ENCODE measurements around the gene TTC3. TPM values are rescaled to one million over a fixed set of nuclear protein-coding genes. Genes with fewer than 3 reads are reported as not detected.

The TTC3 gene
- total and polyA plus RNA-seq, 2 donors from 2014 or later: 22.3 to 102 TPM

- Histone ChIP-seq H3K27ac (ENCODE audit: low read depth in 2 of 2, low read length in 2 of 2) (no peak overlapping the region), H3K9ac (ENCODE audit: low read length in 3 of 3) (no peak overlapping the region), H3K36me3 (ENCODE audit: control insufficient read depth in 2 of 3, insufficient read depth in 3 of 3, low read length in 3 of 3) (no peaks in the 10 kb centered on the region), H3K4me3 (ENCODE audit: low read length in 3 of 3) (no peak overlapping the region), H3K27me3 (ENCODE audit: control insufficient read depth, insufficient read depth, low read length) (no peaks in the 10 kb centered on the region), H3K4me1 (ENCODE audit: control insufficient read depth in 2 of 3, insufficient read depth in 2 of 3, low read depth in 1 of 3, low read length in 3 of 3) (peaks cover 0 to 9% (median 0%) of the 10 kb centered on the region in 3 donors), H3K9me3 (ENCODE audit: control insufficient read depth in 2 of 3, insufficient read depth in 1 of 3, low read length in 3 of 3) (no peaks in the 10 kb centered on the region)
- TF ChIP-seq CTCF (IDR thresholded peaks at IDR 0.05; ENCODE audit: borderline replicate concordance, extremely low read depth, insufficient read depth): no peak
- no peak for FAIRE-seq
- peak in 2 of 5 donors; percentile 41 to 60 for DNase-seq
- intact Hi-C loops (cut with DNase I): no loop called here
Observed at GRCh38 chr21:37249112-37249904, 176.3 kb downstream of the TTC3 start.

- H3K4me3 ChIP-seq (ENCODE audit: low read length in 3 of 3): no peak overlapping the region
- H3K27me3 ChIP-seq (ENCODE audit: control insufficient read depth, insufficient read depth, low read length): no peaks in the 10 kb centered on the region
- no peak overlapping the region for H3K27ac ChIP-seq (ENCODE audit: low read depth in 2 of 2, low read length in 2 of 2)
- TF ChIP-seq CTCF (IDR thresholded peaks at IDR 0.05; ENCODE audit: borderline replicate concordance, extremely low read depth, insufficient read depth): no peak
- H3K4me1 ChIP-seq (ENCODE audit: control insufficient read depth in 2 of 3, insufficient read depth in 2 of 3, low read depth in 1 of 3, low read length in 3 of 3): peaks cover 0 to 2% (median 0%) of the 10 kb centered on the region in 3 donors
- intact Hi-C loops (cut with DNase I): no loop called here
- no peak overlapping the region for H3K9ac ChIP-seq (ENCODE audit: low read length in 3 of 3)
- no peaks in the 10 kb centered on the region for H3K9me3 ChIP-seq (ENCODE audit: control insufficient read depth in 2 of 3, insufficient read depth in 1 of 3, low read length in 3 of 3)
- H3K36me3 ChIP-seq (ENCODE audit: control insufficient read depth in 2 of 3, insufficient read depth in 3 of 3, low read length in 3 of 3): no peaks in the 10 kb centered on the region
- FAIRE-seq (no peak), DNase-seq (no peak)
Observed at GRCh38 chr21:37251294-37251634, 178.2 kb downstream of the TTC3 start.

Other genes starting within 250 kb of the TTC3 start
- gene HLCS, start 106.6 kb upstream of the TTC3 start, total RNA-seq: 29.6 TPM
- gene HLCS, start 106.6 kb upstream of the TTC3 start, polyA plus RNA-seq (ENCODE audit: insufficient read depth, low read depth, low replicate concordance): 4.5 TPM
- gene RIPPLY3, start 66.6 kb upstream of the TTC3 start, total RNA-seq: 0.31 TPM
- gene RIPPLY3, start 66.6 kb upstream of the TTC3 start, polyA plus RNA-seq (ENCODE audit: insufficient read depth, low read depth, low replicate concordance): 0.26 TPM
- 23.7 TPM for gene PIGP, start 183 bp upstream of the TTC3 start, total RNA-seq
- 49.2 TPM for gene PIGP, start 183 bp upstream of the TTC3 start, polyA plus RNA-seq (ENCODE audit: insufficient read depth, low read depth, low replicate concordance)
- 51.8 TPM for gene VPS26C, start 194.1 kb downstream of the TTC3 start, total RNA-seq
- 30.0 TPM for gene VPS26C, start 194.1 kb downstream of the TTC3 start, polyA plus RNA-seq (ENCODE audit: insufficient read depth, low read depth, low replicate concordance)

All from kidney (tissue), 14 donors.